Panc1 (cell line): ENCODE results near the gene NLRC5. TPM values are rescaled to one million over a fixed set of nuclear protein-coding genes. Genes with fewer than 3 reads are reported as not detected.

Experiments
- ATAC-seq: fragments of 200-7000 bp; cut with Tn5 transposase; 2 replicates; pipeline ENCODE4 v1.9.1; 2020; ENCODE audit warnings: mild to moderate bottlenecking, moderate library complexity
- BruUV-seq: library from RNA; stranded (reverse); fragments of 400-500 nt; replicated peaks from 2 replicates; lab custom pipeline; 2021; lab: Mats Ljungman, UMichigan
- CTCF ChIA-PET: fragments of 300-600 bp; sonication (Branson Sonifier 250); formaldehyde crosslinking; loops from one replicate; lab custom pipeline; 2022; ENCODE audit warnings: antibody characterized with exemption; lab: Charles Lee
- POLR2A ChIA-PET: fragments of 300-600 bp; sonication (Branson Sonifier 250); formaldehyde crosslinking; loops from one replicate; lab custom pipeline; 2022; ENCODE audit warnings: antibody characterized with exemption; lab: Charles Lee
- DNase-seq: peaks from one replicate; pipeline ENCODE4 v3.0.0-alpha.2; 2010; ENCODE audit warnings: low read depth, low spot score
- H3K27ac ChIP-seq: 2 replicates; pipeline ENCODE4 v1.5.1; 2011; ENCODE audit warnings: mild to moderate bottlenecking, low read length, inconsistent platforms
- H3K27me3 ChIP-seq: fragments of 200-500 bp; sonication (Bioruptor generic); 2 replicates; pipeline ENCODE4 v1.6.0; 2014; ENCODE audit warnings: low read length, inconsistent platforms; ENCODE audit not compliant: control insufficient read depth, insufficient read depth
- H3K36me3 ChIP-seq: fragments of 200-500 bp; sonication (Bioruptor generic); 2 replicates; pipeline ENCODE4 v1.5.1; 2014; ENCODE audit warnings: inconsistent platforms, mild to moderate bottlenecking, low read length, moderate library complexity; ENCODE audit not compliant: control insufficient read depth, insufficient read depth
- H3K4me1 ChIP-seq: 2 replicates; pipeline ENCODE4 v1.5.1; 2011; ENCODE audit warnings: inconsistent platforms, mild to moderate bottlenecking, low read length, moderate library complexity; ENCODE audit not compliant: control insufficient read depth, insufficient read depth
- H3K4me3 ChIP-seq, 2 experiments: 2 replicates each; pipeline ENCODE4 v1.5.1; 2011 to 2012; ENCODE audit warnings: low read depth in 2 of 2, low read length in 2 of 2, mild to moderate bottlenecking in 2 of 2, inconsistent platforms in 1 of 2, moderate library complexity in 1 of 2
- H3K9me3 ChIP-seq: fragments of 200-500 bp; sonication (Bioruptor generic); 2 replicates; pipeline ENCODE4 v1.5.1; 2014; ENCODE audit warnings: low read depth, mild to moderate bottlenecking, inconsistent platforms, low read length, moderate library complexity; ENCODE audit not compliant: control insufficient read depth, insufficient read depth
- CTCF ChIP-seq: fragments of 450-650 bp; IDR thresholded peaks from 2 replicates; pipeline ENCODE4 v1.5.1; 2017; ENCODE audit warnings: mild to moderate bottlenecking
- POLR2AphosphoS5 ChIP-seq: IDR thresholded peaks from 2 replicates; pipeline ENCODE4 v1.6.1; 2012; ENCODE audit warnings: mild to moderate bottlenecking, low read depth, low read length, moderate library complexity
- REST ChIP-seq, 2 experiments: IDR thresholded peaks; 2 replicates each; pipeline ENCODE4 v1.6.1; 2011 to 2012; ENCODE audit warnings: low read depth in 2 of 2, control low read depth in 1 of 2, low read length in 1 of 2, mild to moderate bottlenecking in 1 of 2, moderate library complexity in 1 of 2; ENCODE audit not compliant: insufficient read depth in 1 of 2
- SIN3A ChIP-seq: IDR thresholded peaks from 2 replicates; pipeline ENCODE4 v1.6.1; 2012; ENCODE audit warnings: low read depth, mild to moderate bottlenecking, low read length, moderate library complexity, borderline replicate concordance; ENCODE audit not compliant: insufficient read depth
- TCF7L2 ChIP-seq: IDR thresholded peaks from 2 replicates; pipeline ENCODE4 v1.6.1; 2011; ENCODE audit warnings: mild to moderate bottlenecking, low read depth, low read length, inconsistent platforms
- in situ Hi-C: cut with HindIII; loops from 2 replicates; pipeline ENCODE4 v1.10.0; 2016; ENCODE audit warnings: low sequenced_read_pairs, low pct_unique_long_range_greater_than_20kb
- intact Hi-C: fragments of 100-400 bp; cut with micrococcal nuclease; formaldehyde crosslinking; loops from one replicate; pipeline ENCODE4 v1.10.0; 2022; ENCODE audit not compliant: unreplicated experiment
- total RNA-seq: library from RNA; stranded (reverse); gene quantifications from one replicate; pipeline ENCODE4 v1.2.1, GENCODE V29; 2021; ENCODE audit not compliant: unreplicated experiment

NLRC5 gene
- total RNA-seq, 1 experiment from 2014 or later = 8.8 TPM

DNA sequence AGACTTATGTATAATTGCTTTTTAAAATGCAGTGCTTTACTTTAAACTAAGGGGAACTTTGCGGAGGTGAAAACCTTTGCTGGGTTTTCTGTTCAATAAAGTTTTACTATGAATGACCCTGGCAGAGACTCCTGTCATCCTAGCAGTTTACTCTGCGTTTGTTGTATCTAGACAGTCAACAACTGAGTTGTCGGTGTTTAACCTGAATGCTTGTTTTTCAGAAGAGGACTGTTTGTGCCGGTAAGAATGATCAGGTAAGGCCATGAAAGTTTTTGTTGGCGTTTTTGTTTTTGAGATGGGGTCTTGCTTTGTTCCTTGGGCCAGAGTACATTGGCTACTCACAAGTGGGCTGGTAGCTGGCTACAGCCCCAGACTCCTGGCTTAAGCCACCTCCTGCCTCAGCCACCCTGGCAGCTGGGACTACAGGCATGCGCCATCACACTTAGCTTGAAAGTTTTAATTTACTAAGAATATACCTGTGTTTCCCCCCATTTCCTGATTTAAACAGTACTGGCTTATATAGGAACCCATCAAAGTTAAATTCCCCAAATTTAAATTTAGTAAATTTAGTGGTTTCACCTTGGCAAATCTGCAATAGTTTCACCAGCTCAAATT is 45.5 kb upstream of the NLRC5 start:
- H3K4me1 ChIP-seq = no peaks in the 10 kb centered on the region; the same call in 1 of the 2 replicates
- no peak for TF ChIP-seq TCF7L2
- TF ChIP-seq CTCF = no peak
- no peak for TF ChIP-seq SIN3A
- TF ChIP-seq REST (IDR thresholded peaks at IDR 0.05; ENCODE audit: insufficient read depth in 1 of 2, low read depth in 2 of 2, low read length in 1 of 2) = no peak
- TF ChIP-seq POLR2AphosphoS5 = no peak
- POLR2A ChIA-PET = no interaction called here
- ATAC-seq = no peak
- no peaks in the 10 kb centered on the region for H3K9me3 ChIP-seq
- H3K4me3 ChIP-seq = no peak overlapping the region
- in situ Hi-C loops (no loop called here), intact Hi-C loops (no loop called here)
- peaks cover 13% of the 10 kb centered on the region for H3K36me3 ChIP-seq
- H3K27ac ChIP-seq = no peak overlapping the region
- H3K27me3 ChIP-seq = no peaks in the 10 kb centered on the region
- no TSS peak for BruUV-seq
- CTCF ChIA-PET = no interaction called here
- DNase-seq = no peak

GRCh38 chr16:56944954-56945839 is 44.2 kb upstream of the NLRC5 start:
- intact Hi-C loops (no loop called here), in situ Hi-C loops (no loop called here)
- no peaks in the 10 kb centered on the region; the same call in 1 of the 2 replicates for H3K4me1 ChIP-seq
- no peak for ATAC-seq
- POLR2A ChIA-PET = interaction anchor here (0.6 kb wide), 1 partner anchor 18 kb away, joined by 3 read pairs; no protein-coding TSS in a partner anchor
- H3K27ac ChIP-seq = no peak overlapping the region
- peaks cover 9% of the 10 kb centered on the region for H3K36me3 ChIP-seq
- H3K9me3 ChIP-seq = no peaks in the 10 kb centered on the region
- BruUV-seq = no TSS peak
- no peak overlapping the region for H3K4me3 ChIP-seq
- TF ChIP-seq CTCF (no peak), SIN3A (no peak), TCF7L2 (no peak), REST (IDR thresholded peaks at IDR 0.05; ENCODE audit: insufficient read depth in 1 of 2, low read depth in 2 of 2, low read length in 1 of 2) (no peak), POLR2AphosphoS5 (no peak)
- H3K27me3 ChIP-seq = no peaks in the 10 kb centered on the region
- CTCF ChIA-PET = interaction anchor here (0.6 kb wide), 1 partner anchor 108 kb away, joined by 3 read pairs; no protein-coding TSS in a partner anchor
- no peak for DNase-seq
